Loucy (cell line): ENCODE measurements around the gene SOX30.

Experiments
- H2AFZ ChIP-seq: fragments of 200-600 bp; sonication (generic); 2 replicates; pipeline ENCODE4 v1.6.0; 2016; ENCODE audit warnings: antibody characterized with exemption, mild to moderate bottlenecking, low read length, moderate library complexity
- H3F3A ChIP-seq: fragments of 200-600 bp; 2 replicates; pipeline ENCODE4 v1.6.0; 2016; ENCODE audit warnings: antibody characterized with exemption, low read depth, mild to moderate bottlenecking
- H3K27me3 ChIP-seq: fragments of 200-600 bp; sonication (generic); 2 replicates; pipeline ENCODE4 v1.6.1; 2014; ENCODE audit warnings: low read length, mild to moderate bottlenecking; ENCODE audit not compliant: insufficient read depth, poor library complexity, severe bottlenecking
- H3K36me3 ChIP-seq: fragments of 200-600 bp; sonication (generic); 2 replicates; pipeline ENCODE4 v1.6.1; 2016; ENCODE audit warnings: low read length; ENCODE audit not compliant: insufficient read depth
- H3K4me1 ChIP-seq: fragments of 200-600 bp; sonication (generic); 2 replicates; pipeline ENCODE4 v1.5.1; 2014; ENCODE audit warnings: low read length, mild to moderate bottlenecking; ENCODE audit not compliant: insufficient read depth, poor library complexity, severe bottlenecking
- H3K4me2 ChIP-seq: fragments of 200-600 bp; sonication (generic); 2 replicates; pipeline ENCODE4 v1.6.0; 2014; ENCODE audit warnings: antibody characterized with exemption, low read length, low read depth, mild to moderate bottlenecking; ENCODE audit not compliant: poor library complexity, severe bottlenecking
- H3K4me3 ChIP-seq: fragments of 200-600 bp; sonication (generic); 2 replicates; pipeline ENCODE4 v1.5.1; 2014; ENCODE audit warnings: low read length, mild to moderate bottlenecking, mixed read lengths; ENCODE audit not compliant: poor library complexity, severe bottlenecking
- H3K79me2 ChIP-seq: fragments of 200-600 bp; sonication (generic); 2 replicates; pipeline ENCODE4 v1.6.1; 2014; ENCODE audit warnings: low read length; ENCODE audit not compliant: insufficient read depth
- H3K9ac ChIP-seq: fragments of 200-600 bp; sonication (generic); 2 replicates; pipeline ENCODE4 v1.6.0; 2014; ENCODE audit warnings: mild to moderate bottlenecking, low read depth, low read length, moderate library complexity; ENCODE audit not compliant: poor library complexity, severe bottlenecking
- H3K9me2 ChIP-seq: fragments of 200-600 bp; sonication (generic); replicated peaks from 2 replicates; pipeline ENCODE4 v1.6.1; 2016; ENCODE audit warnings: low read depth, low read length, mixed read lengths
- H3K9me3 ChIP-seq: fragments of 200-600 bp; sonication (generic); 2 replicates; pipeline ENCODE4 v1.6.1; 2014; ENCODE audit warnings: mild to moderate bottlenecking, antibody characterized with exemption, low read length, low read depth; ENCODE audit not compliant: insufficient read depth
- H4K20me1 ChIP-seq: fragments of 200-600 bp; sonication (generic); 2 replicates; pipeline ENCODE4 v1.6.0; 2014; ENCODE audit warnings: antibody characterized with exemption, low read length, mild to moderate bottlenecking; ENCODE audit not compliant: insufficient read depth, poor library complexity, severe bottlenecking
- CTCF ChIP-seq: fragments of 200-600 bp; sonication (generic); conservative IDR thresholded peaks from 2 replicates; pipeline ENCODE4 v1.5.1; 2014; ENCODE audit warnings: mild to moderate bottlenecking, antibody characterized with exemption, low read length
- EZH2phosphoT487 ChIP-seq: fragments of 200-600 bp; IDR thresholded peaks from 2 replicates; pipeline ENCODE4 v1.6.1; 2018; ENCODE audit warnings: antibody characterized with exemption, mild to moderate bottlenecking, moderate library complexity, borderline replicate concordance

Gene SOX30

GRCh38 chr5:157620776-157621175 lies 31.5 kb downstream of the SOX30 start:
- H2AFZ ChIP-seq, result no peak overlapping the region
- H3K36me3 ChIP-seq, result no peaks in the 10 kb centered on the region
- H3K9ac ChIP-seq, result no peak overlapping the region
- no peaks in the 10 kb centered on the region for H3K4me1 ChIP-seq
- no peaks in the 10 kb centered on the region for H4K20me1 ChIP-seq
- no peaks in the 10 kb centered on the region for H3K9me3 ChIP-seq
- H3K79me2 ChIP-seq, result no peaks in the 10 kb centered on the region
- TF ChIP-seq EZH2phosphoT487 (no peak), CTCF (no peak)
- no peak overlapping the region for H3K4me3 ChIP-seq
- H3F3A ChIP-seq, result no peaks in the 10 kb centered on the region
- H3K4me2 ChIP-seq, result no peak overlapping the region
- no peaks in the 10 kb centered on the region for H3K9me2 ChIP-seq
- H3K27me3 ChIP-seq, result no peaks in the 10 kb centered on the region

- Histone ChIP-seq H3K9ac (no peak overlapping the region), H3K27me3 (no peaks in the 10 kb centered on the region), H3F3A (no peaks in the 10 kb centered on the region), H2AFZ (no peak overlapping the region), H3K9me2 (no peaks in the 10 kb centered on the region), H3K36me3 (no peaks in the 10 kb centered on the region), H3K4me1 (peaks cover 5% of the 10 kb centered on the region), H3K4me3 (no peak overlapping the region), H3K79me2 (no peaks in the 10 kb centered on the region), H3K9me3 (no peaks in the 10 kb centered on the region), H4K20me1 (no peaks in the 10 kb centered on the region), H3K4me2 (no peak overlapping the region)
- TF ChIP-seq CTCF (no peak), EZH2phosphoT487 (no peak)
Measured at GRCh38 chr5:157618191-157618765, 34.0 kb downstream of the SOX30 start.

GRCh38 chr5:157616785-157617184 lies 35.5 kb downstream of the SOX30 start:
- Histone ChIP-seq H3K4me1 (peaks cover 5% of the 10 kb centered on the region), H3K9me3 (no peaks in the 10 kb centered on the region), H2AFZ (no peak overlapping the region), H3K4me3 (no peak overlapping the region), H3K27me3 (no peaks in the 10 kb centered on the region), H3K4me2 (no peak overlapping the region), H3K9me2 (no peaks in the 10 kb centered on the region), H4K20me1 (no peaks in the 10 kb centered on the region), H3K79me2 (no peaks in the 10 kb centered on the region), H3F3A (no peaks in the 10 kb centered on the region), H3K9ac (no peak overlapping the region), H3K36me3 (no peaks in the 10 kb centered on the region)
- TF ChIP-seq EZH2phosphoT487 (no peak), CTCF (no peak)
